Measurements from ENCODE around the gene TIAM2.

Gene TIAM2

DNA sequence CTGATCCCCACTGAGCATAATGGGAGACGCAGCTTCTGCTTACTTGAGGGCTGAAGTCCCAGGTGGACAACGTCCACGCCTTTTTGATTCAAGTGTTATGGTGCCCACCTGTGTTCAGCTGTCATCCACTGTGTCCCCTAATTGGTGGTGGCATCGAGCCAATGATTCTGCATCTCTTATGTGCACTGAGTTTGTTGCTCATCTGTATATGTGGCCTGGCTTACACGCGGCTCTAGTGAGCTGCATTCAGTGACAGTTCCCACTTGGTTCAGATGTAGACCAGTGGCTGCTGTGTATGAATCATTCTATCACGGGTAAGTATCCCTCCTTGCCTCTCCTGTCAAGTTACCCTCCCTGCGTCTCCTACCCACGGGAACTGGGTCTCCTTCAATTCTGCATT, 137.5 kb downstream of the TIAM2 start:
- no peak for DNase-seq

DNA sequence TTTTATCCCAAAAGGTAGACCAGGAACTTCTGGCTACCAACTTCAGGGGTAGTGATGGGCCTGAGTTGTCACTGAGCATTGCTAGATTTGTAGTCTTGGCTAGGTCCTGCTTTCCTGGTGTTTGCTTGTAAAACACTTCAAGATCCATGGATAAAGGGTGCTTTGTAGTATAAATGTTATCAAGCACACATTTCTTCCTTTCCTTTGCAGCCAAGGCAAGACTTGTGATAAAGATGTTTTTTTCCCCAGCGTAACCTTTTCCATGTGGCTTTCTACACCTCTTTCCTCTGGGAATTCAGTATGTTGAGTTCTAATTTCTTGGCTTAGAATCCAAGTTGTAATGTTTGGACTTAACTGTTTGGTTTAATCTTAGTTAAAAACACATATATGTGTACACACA, 145.9 kb downstream of the TIAM2 start:
- DNase-seq: no peak

DNA sequence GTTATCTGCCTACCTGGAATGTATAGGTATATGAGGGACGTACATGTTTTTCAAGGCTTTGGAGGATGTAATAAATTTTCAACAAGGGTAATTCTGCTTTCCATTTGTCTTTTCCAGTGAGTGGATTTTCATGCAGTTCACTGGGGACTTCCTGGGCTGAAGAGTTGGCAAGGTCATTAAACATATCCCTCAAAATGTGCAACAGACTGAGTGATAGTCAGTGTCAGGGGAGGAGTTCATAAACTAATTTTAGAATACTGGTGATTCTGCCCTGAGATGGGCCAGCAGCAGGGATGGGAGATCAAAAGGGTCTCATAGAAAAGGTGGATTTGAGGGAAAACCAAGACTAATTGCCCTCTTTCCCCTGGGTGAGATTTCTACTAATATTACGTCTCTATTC, 146.4 kb downstream of the TIAM2 start:
- no peak for DNase-seq

DNA sequence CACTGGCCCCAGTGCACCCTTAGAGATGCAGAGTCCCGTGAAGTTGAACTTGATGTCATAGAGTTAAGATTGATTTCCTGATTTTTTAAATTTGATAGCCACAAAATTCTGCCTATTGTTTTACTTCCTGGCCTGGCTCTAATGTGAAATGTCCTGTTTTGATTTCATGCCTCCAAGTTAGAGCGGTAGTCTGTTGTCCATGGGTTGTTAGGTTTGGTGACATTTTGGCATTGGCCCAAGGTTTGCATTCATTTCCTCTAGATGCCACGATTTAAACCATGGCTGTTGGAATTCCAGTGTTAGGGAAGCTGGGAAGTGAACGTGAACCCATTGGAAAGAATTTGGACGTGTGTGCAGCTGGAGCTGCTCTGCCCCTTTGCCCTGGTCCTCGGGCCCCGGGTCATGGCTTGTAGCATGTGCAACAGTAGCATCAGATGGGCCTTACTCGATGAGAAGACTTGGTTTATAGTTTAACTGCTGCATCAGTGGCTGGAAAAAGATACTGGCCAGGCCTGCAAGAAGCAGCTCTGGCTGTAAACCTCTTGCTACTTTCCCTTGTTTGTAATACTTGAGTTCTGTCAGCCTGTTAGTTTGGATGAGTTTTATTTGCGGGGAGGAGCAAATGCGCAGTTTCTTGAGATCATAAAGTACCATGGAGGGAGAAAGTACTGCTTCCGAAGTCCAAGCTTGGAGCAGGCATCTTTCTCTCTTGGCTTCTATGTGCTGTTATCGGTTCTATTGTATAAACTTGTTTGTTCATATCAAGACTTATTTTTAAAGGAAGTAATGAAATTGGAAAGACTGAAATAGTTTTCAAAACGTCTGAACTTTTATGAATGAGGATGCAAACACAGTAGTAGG, 147.3 kb downstream of the TIAM2 start:
- no peak for DNase-seq

DNA sequence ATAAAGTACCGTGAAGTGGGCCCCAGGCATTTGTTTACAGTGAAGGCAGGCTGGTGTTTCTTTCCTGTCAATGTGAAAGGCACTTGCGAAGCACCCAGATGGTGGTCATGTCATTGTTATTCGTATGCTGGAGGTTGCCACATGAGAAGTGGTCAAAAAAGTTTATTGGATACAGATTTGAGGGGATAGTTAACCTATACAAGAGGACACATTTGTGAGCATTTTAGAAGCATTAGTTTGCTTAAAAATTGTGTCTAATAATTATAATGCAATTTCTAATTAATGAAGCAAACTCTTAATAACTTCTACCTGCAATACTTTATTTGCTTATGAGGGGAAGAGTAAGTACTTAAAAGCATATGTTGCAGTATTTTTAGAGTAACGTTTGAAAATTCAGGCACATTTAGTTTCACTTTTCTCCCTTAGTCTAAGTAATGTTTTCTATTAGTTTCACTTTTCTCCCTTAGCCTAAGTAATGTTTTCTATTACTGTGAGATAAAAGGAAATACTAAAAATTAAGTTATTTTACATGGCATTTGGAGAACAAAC, 148.0 kb downstream of the TIAM2 start:
- no peak for DNase-seq

DNA sequence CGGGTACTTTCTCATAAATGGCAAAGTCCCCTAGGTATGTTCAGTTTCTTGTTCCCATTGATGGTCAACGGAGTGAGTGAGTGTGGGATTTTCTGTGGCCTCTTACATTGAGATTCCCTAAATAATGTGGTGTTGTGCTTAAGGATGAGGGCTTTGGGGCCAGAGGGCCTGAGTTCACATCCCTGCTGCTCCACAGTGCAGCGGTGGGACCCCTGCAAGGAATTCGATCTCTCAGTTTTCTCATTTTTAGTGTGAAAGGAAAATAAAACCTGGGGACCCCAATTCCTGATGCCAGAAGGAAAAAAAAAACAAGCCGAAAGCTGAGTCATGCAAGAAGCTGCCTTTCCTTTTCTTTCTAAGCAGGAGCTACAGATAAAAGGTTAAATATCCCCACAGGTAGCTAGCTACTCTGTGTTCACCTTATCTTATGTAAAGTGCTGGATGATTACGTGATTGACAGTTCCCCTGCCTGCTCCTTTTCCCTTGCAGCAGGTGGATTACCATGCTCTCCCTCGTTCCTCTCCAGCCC, 148.5 kb downstream of the TIAM2 start:
- DNase-seq: no peak

DNA sequence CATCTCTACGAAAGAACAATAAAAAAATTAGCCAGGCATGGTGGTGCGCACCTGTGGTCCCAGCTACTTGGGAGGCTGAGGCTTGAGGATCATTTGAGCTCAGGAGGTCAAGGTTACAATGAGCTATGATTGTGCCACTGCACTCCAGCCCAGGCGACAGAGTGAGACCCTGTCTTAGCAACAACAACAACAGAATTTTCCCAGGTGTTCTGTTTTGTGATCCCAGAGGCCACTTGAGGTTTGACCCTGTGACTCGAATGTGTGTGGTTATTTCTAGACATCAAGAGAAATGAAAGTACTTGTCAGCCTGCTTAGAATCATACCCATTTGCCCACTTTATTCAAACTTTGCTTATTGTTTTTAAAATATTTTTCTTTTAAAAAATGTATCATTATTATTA, 151.1 kb downstream of the TIAM2 start:
- DNase-seq: no peak

DNA sequence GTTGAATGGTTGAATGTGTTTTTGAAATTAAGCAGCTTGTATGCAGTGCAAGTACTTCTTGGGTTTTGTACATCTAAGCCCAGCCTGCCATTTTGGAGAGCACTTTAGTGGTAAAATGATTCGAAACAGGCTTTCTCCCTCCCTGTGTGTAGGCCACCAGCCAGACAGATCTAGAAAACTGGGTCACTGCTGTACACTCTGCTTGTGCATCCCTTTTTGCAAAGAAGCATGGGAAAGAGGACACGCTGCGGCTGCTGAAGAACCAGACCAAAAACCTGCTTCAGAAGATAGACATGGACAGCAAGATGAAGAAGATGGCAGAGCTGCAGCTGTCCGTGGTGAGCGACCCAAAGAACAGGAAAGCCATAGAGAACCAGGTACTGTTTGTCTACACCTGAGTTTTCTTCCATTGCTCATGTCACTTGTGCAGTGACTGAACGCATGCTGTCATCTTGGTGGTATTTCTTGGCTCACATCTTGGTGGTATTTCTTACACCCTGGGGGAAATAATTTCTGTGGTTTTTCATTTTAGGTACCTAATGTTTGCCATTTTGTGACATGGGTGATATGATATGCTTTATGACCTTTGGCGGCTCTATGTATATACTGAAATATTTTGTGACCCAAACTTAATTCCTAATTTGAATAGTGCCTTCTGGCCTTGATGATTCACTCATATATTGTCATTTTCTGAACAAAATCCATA, 153.0 kb downstream of the TIAM2 start:
- DNase-seq: no peak

DNA sequence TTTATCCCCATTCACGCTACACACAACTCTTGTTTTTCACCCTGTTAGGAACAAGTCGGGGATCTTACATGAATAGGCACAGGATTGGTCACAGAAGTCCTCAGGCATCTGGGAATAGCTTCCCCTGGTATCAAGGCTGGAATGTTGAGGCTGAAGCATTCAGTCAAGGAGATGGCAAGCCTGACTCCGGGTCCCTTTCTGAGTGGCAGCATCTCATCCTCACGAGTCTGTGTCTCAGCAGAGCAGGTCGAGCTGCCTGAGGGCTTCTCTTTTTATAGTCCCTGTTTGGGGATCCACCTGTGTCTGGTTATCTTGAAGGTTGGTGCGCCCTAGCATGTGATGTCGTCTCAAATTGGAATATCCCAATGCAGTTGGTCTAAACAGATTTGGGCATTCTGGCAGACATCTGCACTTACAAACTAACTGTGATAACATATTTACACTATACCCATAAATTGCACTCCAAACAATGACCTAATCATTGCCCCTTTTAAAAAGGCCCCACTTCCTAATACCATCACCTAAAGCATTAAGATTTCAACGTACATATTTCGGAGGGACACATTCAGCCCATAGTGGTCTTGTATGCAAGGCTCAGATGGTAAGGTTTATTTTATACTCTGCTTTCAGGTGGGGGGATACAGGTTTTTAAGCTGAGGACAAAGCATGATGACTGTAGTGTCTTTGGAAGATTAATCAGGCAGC, 156.0 kb downstream of the TIAM2 start:
- no peak for DNase-seq

DNA sequence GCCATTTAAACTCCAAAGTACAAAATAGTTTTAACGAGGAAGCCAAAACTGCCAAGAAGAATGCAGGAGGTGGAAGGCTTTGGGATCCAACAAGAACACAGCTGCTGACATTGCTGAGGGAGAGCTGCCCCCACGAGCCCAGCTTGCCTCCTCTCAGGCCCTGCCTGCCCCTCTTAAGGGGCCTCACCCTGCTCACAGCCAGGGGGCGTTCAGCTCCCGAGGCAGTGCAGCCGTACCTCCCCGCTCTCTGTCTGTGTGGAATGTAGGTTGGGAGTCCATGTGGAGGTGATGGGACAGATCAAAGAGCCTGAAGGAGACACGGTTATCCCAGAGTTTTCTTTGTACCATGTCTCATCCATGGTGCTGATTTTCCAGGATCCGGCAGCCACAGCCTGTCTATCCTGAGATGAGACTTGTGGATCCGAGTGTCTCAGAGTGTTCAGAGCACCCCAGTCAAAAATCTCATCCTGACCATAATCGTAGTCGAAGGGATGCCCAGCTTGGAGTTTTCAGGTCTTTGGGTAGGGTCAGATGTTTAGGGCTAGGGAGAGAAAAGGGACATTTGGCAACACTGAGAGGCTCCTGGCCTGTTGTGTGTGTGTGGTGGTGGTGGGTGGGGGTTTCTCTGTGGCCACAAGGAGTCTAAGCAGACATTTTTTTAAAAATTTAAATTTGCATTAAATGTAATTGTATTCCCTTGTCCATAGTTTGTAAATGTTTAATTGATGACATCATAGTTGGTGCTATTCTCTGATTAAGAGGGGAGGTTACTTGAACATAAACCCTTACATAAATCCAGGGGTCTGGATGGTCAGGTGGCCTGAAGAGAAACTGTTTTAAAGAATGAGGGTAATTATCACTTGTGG, 157.3 kb downstream of the TIAM2 start:
- DNase-seq: no peak

DNA sequence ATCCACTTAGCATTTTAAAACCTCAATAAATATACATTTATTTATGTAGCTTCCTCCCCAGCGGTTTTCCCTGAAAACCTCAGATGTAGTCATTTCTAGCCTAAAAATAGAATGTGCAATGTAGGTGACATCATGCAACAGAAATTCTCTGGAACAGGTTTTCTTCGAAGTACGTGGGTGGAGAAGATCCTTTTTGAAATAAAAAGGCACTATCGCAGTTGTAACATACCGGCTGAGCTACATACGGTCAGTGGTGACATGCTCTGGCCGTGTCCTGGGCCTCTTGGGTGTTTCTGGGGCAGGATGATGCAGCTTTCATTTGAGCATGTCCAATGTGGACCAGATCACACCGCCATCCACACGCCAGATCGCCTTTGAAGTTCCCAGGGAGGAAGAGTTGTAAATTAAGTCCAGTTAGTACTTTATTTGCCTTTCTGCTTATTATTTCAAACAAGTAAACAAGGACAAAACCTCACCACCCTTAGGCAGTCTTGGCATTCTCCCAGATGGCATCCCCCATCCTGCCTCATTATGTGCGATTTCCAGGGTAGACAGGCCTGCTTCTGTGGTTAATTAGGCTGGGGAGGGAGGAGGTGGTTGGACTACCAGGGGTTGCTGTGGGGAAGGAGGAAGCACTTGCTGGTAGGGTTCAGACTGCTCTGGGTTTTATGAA, 159.2 kb downstream of the TIAM2 start:
- peak; percentile 62 for DNase-seq

DNA sequence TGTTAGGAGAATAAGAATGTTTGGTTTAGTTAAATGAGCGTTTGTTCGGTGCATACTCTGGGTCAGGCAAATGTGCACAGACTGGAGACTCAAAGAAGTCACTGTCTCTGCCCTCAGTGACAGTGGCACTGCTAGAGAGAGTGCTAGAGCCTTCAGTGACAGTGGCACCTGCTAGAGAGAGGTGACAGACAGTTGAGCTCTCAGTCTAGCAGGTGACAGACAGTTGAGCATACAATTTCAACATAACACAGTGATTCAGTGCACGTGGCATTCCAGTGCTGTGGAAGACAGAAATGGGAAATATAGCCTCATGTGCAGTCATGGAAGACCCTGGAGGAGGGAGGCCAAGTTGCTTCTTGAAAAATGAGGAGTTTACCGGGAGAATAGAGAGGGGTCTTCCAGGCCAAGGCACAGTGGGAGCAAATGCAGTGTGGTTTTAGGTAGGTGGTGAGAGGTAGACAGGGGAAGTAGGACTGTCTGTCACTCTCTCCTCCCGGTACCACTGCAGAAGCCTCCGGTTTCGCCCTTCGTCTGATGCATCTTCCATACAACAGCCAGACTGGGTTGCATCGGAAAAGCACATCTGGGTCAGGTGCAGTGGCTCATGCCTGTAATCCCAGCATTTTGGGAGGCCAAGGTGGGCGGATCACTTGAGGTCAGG, 160.8 kb downstream of the TIAM2 start:
- no peak for DNase-seq

DNA sequence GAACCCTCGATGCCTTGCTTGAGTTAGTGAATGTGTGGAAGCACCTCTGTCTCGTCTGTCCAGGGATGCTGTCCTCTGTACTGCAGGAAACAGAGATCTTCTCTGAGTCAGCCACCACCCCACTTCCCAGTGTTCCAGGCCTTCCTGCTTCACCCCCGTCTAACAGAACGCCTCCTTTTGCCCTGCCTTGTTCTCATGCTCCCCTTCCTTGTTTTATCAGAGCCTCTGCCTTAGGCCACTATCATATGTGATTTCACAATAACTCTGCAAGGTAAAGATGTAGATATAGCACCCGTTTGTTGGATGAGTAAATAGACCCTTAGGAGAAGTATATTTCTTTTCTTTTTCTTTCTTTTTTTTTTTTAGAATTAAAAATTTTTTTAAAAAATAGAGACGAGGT, 162.0 kb downstream of the TIAM2 start:
- no peak for DNase-seq

DNA sequence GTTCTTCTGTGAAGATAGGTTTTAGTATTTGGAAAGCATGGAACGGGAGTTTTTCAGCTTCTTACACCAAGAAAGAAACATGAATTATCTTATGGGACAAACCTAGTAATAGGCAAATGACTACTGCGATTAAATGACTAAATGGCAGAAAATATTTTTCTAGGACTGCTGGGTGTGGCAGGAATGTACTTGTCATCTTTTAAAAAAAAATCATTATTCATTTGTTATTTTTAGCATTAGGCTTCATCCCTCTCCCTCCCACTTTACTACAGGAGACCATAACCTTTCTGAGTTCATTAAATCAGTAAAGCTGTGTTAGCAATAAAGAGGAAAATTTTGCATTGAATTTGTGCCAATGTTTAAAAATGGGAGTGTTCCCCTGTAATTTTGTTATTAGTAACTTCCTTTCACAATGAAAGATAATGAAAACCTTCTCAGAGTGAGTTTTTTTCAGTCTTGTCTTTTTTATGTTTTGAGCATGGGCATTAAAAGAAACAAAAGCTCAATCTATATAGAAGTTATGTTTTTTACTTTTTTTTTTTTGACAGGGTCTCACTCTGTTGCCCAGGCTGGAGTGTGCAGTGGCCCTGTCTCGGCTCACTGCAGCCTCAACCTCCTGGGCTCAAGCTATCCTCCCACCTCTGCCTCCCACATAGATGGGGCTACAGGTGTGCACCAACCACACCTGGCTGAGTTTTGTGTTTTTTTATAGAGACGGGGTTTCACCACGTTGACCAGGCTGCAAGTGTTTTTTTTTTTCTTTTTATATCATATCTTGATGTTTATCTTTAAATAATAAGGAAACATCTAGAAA, 163.1 kb downstream of the TIAM2 start:
- DNase-seq: no peak

DNA sequence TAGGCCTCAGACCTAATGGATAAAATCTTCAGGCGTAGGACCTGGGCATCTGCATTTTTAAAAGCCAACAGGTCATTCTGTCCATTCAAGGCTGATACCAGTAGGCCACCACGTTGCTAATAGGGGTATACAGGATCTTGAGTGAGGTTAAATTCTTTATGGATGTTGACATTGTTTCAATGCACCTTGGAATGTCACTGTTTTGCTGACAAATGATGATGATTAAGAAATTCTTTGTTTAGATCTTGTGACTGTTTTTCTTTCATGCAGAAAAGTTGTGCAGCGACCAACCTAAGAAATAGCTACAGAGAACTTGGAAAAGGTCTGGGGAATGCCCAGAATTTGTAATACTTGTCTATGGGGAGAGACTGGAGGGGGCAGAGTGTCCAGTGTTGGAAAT, 167.6 kb downstream of the TIAM2 start:
- DNase-seq: no peak

DNA sequence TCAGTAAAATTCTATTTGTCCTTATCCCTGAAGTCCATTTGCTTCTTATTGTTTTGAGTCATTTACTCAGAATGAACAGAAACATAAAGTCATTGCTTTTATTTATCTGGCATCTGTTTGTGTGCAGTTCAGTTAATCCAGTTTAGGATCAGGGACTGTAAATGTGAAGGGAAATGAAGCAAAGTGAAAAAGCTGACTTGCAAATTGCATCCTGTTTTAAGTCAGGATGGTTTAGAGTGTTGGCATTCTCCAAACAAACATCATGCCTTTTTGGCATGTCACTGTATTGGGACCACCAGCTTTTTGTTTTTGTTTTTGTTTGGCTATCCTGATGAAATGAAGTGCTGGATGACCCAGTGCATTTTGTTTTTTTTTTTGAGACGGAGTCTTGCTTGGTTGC, 168.5 kb downstream of the TIAM2 start:
- DNase-seq: no peak

DNA sequence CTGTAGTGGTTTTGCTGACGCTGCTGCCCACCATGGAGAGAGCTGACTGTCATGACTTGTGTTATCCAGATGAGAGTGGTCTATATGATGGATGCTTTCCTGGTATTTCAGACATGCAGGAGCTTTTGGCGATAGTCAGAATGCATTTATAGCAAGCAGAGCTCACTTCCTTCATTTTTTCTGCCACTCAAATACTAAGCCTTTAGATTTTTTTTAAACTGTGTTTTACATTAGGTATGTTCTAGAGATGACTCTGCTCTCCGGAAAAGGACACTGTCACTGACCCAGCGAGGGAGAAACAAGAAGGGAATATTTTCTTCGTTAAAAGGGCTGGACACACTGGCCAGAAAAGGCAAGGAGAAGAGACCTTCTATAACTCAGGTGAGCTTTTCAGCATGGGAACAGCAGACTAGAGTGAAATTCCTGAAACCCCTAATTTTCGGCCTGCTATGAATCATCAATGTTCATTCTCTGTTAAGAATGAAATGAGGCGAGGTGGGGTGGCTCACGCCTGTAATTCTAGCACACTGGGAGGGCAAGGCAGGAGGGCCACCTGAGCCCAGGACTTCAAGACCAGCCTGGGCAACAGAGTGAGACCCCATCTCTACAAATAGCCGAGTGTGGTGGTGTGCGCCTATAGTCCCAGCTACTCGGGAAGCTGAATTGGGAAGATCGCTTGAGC, 170.1 kb downstream of the TIAM2 start:
- DNase-seq: no peak

DNA sequence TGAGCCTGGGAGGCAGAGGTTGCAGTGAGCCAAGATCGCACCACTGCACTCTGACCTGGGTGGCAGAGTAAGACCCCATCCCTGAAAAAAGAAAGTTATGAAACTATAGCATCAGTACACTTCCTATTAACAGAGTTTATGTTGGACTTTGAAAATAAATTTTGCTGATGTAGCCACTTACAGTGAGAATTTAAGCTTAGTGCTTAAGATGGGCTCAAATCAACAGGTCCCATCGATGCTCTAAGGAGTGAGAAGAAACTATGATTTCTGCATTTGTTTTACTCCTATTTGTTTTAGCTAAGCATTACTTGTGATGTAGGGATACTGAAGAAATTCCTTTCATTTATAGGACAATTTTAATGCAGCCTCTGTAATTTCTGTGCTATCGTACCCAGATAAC, 175.4 kb downstream of the TIAM2 start:
- DNase-seq: no peak

DNA sequence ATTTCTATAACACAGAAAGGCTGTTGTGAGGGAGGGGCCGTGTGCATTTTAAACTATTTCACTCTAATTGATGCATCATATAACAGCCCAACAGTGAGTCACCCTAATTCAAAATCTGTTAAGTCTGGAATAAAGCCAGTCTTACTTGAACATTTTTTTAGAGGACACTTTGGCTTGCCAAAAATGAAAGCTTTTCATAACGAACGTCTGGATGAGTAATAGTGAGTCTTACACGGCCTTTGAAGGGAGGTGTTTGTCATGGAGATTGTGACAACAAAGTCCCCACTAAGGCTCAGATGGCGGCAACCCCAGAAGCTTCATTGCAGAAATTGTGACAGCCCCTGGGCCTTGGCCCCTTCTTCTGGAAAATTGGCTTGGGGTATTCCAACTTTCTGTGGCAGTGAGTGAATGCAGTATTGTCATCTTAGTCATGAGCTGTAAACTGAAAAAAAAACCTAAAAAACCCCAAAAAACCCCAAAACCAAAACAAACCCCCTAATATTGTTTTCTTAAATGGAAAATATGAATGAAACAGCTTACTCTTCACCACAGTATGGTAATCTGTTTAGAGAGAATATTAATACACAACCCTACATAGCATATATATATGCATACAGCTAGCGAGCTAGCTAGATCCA, 176.1 kb downstream of the TIAM2 start:
- DNase-seq: no peak
